ENCODE results near the gene SEZ6L2.

Gene SEZ6L2

DNA sequence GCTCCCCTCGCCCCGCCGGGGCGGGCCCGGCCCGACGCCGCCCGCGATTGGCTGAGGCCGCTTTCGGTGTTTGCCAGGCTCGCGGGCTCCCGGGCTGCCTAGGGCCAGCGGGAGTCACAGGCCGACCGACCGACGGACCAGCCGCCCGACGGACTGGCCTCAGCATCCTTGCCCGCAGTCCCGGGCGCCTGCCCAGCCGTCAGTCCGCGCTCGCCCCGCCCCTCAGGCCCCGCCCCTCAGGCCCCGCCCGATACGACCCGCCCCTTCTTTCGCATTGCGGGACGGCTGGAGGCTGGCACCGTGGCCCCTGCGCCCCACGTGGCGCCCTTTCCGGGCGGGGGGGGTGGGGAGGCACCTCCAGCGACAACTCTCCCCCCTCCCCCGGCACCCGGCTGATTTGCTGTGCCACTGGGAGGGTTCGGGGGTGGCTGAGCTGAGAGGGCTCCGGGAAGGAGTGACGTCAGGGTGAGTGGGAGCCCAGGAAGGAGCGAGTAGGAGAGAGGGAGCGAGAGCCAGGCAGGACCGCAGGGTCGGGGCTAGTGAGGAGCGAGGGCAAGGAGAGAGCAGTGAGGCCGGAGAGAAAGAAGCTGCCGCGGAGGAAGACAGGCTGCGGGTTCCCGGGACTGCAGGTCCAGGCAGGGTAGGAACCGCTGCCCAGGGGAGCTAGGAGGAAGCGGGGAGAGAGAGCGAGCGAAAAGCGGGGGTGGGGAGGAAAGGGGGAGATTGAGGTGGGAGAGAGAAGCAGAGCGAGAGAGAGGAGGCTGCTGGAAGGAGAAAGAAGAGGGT, 945 bp upstream of the SEZ6L2 start, which contains the start of gene ASPHD1:
ASPHD1 (plus strand) TSS at position 387 of the 786 bp plus-strand sequence. CDS start 484 bp downstream, outside the sequence.
- peak; percentile 16 for DNase-seq (ENCODE audit: low read depth, low spot score)
- ChIA-PET POLR2A (interaction anchor here (0.7 to 2.6 kb wide), 13 partner anchors 8 to 104 kb away, joined by 3 to 15 read pairs (median 4); partner anchors contain the start of gene KCTD13), CTCF (interaction anchor here (0.7 to 2.4 kb wide), 13 partner anchors 9 to 134 kb away, joined by 3 to 9 read pairs (median 4); partner anchors contain the start of genes C16orf92 and KIF22)
- TF ChIP-seq CTCF (IDR thresholded peaks at IDR 0.05; ENCODE audit: insufficient read depth, low read length, missing control alignments), result no peak
- H3K4me3 ChIP-seq (ENCODE audit: low read depth, low read length), result peak within 1 kb of the TSS; percentile 70

GRCh38 chr16:29898804-29899515, 390 bp downstream of the SEZ6L2 start:
- ChIA-PET CTCF (interaction anchor here (0.8 to 1.7 kb wide), 6 partner anchors 10 to 135 kb away, joined by 3 to 6 read pairs (median 4); no protein-coding TSS in a partner anchor), POLR2A (interaction anchor here (0.5 to 2.6 kb wide), 4 partner anchors 10 to 63 kb away, joined by 3 to 15 read pairs (median 4); partner anchors contain the start of gene KCTD13)
- no peak for DNase-seq (ENCODE audit: low read depth, low spot score)
- TF ChIP-seq CTCF (IDR thresholded peaks at IDR 0.05; ENCODE audit: insufficient read depth, low read length, missing control alignments), result no peak
- peak overlapping the region; percentile 52 for H3K4me3 ChIP-seq (ENCODE audit: low read depth, low read length)

DNA sequence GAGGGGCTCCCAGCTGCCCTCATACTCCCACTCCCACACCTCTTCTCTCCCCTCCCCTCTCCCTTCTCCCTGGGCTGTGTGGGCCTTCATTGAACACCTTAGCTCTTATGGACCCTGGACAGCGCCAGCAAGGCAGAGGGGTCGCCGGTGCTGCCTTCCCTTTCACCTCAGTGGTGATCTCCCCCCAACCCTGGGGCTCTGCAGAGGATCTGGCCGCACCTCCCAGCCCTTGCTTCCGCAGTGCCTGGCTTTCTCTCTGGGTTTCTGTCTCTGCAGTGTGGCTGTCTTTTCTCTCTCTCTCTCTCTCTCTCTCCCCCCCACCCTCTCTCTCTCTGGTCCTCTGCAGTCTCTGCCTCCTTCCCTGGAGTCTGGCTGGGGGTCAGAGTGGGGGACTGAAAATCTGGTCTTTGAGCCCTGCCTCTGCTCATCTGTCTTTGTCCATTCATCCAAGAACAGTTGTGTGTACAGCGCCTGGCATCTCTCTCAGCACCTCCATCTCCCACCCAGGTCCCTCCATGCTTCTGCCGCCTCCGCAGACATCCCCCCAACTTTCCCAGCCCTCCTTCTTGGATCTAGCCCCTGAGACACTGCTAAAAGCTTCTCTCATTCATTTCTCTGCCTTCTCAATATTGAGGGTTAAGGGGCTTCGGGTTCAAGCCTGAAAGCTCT, 1.1 kb downstream of the SEZ6L2 start:
- no peak for TF ChIP-seq CTCF (IDR thresholded peaks at IDR 0.05; ENCODE audit: insufficient read depth, low read length, missing control alignments)
- CTCF ChIA-PET, result interaction anchor here (0.8 to 1.7 kb wide), 2 partner anchors 49 to 134 kb away, joined by 4 to 6 read pairs; no protein-coding TSS in a partner anchor
- POLR2A ChIA-PET, result no interaction called here
- peak overlapping the region; percentile 52 for H3K4me3 ChIP-seq (ENCODE audit: low read depth, low read length)
- no peak for DNase-seq (ENCODE audit: low read depth, low spot score)

GRCh38 chr16:29897333-29897732, 2.0 kb downstream of the SEZ6L2 start:
- CTCF ChIA-PET, result no interaction called here
- TF ChIP-seq CTCF (IDR thresholded peaks at IDR 0.05; ENCODE audit: insufficient read depth, low read length, missing control alignments), result no peak
- POLR2A ChIA-PET, result no interaction called here

GRCh38 chr16:29896841-29897240, 2.5 kb downstream of the SEZ6L2 start:
- DNase-seq (ENCODE audit: low read depth, low spot score), result no peak
- ChIA-PET CTCF (no interaction called here), POLR2A (no interaction called here)
- H3K4me3 ChIP-seq (ENCODE audit: low read depth, low read length), result no peak overlapping the region
- TF ChIP-seq CTCF (IDR thresholded peaks at IDR 0.05; ENCODE audit: insufficient read depth, low read length, missing control alignments), result no peak

More at GRCh38 chr16:29897333-29897732, 2.0 kb downstream of the SEZ6L2 start:
- no peak for DNase-seq (ENCODE audit: low read depth, low spot score)
- no peak overlapping the region for H3K4me3 ChIP-seq (ENCODE audit: low read depth, low read length)
